Measurements from ENCODE around the gene DCDC2B. TPM values are rescaled to one million over a fixed set of nuclear protein-coding genes. Genes with fewer than 3 reads are reported as not detected.

DCDC2B gene
- total RNA-seq, 4 donors from 2014 or later = not detected

DNA sequence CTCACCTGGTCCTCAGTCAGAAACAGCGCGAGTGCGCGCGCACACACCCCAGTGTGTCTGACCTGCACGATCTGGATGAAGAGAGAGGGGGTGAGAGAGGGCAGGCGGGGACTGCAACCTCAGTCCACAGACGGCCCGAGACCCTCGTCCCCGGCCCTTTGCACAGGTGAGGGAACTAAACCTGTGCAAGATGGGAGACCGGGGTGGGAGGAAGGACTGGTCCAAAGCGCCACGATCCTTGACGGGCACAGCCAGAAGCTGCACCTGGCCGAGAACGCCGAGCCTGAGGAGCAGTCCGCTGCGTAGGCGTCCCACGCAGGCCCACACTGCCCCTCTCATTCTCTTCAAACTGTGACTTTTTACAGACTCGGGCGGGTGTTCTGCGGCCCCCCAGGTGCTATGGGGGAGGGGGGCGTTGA is 3.9 kb upstream of the DCDC2B start:
- TF ChIP-seq, protein P1, sequence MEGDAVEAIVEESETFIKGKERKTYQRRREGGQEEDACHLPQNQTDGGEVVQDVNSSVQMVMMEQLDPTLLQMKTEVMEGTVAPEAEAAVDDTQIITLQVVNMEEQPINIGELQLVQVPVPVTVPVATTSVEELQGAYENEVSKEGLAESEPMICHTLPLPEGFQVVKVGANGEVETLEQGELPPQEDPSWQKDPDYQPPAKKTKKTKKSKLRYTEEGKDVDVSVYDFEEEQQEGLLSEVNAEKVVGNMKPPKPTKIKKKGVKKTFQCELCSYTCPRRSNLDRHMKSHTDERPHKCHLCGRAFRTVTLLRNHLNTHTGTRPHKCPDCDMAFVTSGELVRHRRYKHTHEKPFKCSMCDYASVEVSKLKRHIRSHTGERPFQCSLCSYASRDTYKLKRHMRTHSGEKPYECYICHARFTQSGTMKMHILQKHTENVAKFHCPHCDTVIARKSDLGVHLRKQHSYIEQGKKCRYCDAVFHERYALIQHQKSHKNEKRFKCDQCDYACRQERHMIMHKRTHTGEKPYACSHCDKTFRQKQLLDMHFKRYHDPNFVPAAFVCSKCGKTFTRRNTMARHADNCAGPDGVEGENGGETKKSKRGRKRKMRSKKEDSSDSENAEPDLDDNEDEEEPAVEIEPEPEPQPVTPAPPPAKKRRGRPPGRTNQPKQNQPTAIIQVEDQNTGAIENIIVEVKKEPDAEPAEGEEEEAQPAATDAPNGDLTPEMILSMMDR (IDR thresholded peaks at IDR 0.05; ENCODE audit: low read depth) = no peak

DNA sequence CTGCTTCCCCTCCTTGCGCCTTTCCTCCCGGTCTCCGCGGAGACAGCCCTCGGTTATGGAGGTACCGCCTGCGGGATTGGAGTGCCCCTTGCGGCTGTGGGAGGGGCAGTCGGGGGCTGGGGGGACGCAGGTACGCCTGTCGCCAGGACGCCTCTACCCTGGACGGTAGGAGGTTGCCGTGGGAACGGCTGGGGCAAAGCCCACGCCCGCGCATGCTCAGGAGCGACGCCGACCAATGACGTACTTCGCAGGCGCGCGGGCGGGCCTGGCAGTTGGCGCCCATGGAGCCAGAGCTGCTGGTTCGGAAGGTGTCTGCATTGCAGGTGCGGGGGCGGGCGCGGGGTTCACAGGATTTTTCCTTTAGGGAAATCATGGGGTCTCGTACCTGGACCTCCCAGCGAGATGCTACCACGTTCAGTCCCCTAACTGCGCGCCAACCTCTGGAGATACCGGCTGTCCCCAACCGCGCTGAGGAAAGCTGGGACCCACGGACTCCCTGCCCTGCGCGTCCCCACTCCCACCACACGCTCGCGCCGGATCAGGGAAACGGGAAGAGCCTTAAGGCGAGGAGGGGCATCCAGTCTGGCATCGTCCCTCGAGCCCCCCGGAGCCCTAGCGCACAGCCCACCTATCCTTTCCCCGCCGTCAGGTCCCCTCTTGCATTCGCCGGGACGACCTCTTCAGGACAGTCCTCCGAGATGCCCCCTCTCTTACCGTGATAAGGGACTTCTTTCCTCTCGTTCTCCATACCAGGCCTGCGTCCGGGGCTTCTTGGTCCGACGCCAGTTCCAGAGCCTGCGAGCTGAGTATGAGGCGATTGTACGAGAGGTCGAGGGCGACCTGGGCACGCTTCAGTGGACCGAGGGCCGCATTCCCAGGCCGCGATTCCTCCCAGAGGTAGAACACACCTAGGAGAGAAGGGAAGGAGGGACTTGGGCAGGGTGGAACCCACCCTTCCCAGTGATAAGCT is 3.2 kb upstream of the DCDC2B start, which contains the start of gene IQCC:
TSS of gene IQCC (plus strand) at position 271 of the 970 bp plus-strand sequence. CDS start at position 282, 11 bp downstream.
- TF ChIP-seq, protein P1 (IDR thresholded peaks at IDR 0.05; ENCODE audit: low read depth) = no peak

DNA sequence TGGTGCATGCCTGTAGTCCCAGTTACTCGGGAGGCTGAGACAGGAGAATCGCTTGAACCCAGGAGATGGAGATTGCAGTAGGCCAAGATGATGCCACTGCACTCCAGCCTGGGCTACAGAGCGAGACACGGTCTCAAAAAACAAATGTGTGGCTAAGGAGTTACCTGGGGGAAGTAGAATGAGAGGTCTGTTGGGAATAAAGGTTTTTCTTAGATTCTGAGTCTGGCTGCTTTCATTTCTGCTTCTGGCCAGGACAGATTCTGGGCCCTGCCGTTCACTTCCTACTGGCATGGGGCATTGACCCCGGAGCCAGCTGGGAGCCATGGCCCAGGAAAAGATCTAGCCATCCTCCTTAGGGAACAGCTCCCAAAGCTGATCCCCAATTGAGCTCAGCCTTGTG is 420 bp upstream of the DCDC2B start:
- TF ChIP-seq, protein P1 (IDR thresholded peaks at IDR 0.05; ENCODE audit: low read depth) = no peak

DNA sequence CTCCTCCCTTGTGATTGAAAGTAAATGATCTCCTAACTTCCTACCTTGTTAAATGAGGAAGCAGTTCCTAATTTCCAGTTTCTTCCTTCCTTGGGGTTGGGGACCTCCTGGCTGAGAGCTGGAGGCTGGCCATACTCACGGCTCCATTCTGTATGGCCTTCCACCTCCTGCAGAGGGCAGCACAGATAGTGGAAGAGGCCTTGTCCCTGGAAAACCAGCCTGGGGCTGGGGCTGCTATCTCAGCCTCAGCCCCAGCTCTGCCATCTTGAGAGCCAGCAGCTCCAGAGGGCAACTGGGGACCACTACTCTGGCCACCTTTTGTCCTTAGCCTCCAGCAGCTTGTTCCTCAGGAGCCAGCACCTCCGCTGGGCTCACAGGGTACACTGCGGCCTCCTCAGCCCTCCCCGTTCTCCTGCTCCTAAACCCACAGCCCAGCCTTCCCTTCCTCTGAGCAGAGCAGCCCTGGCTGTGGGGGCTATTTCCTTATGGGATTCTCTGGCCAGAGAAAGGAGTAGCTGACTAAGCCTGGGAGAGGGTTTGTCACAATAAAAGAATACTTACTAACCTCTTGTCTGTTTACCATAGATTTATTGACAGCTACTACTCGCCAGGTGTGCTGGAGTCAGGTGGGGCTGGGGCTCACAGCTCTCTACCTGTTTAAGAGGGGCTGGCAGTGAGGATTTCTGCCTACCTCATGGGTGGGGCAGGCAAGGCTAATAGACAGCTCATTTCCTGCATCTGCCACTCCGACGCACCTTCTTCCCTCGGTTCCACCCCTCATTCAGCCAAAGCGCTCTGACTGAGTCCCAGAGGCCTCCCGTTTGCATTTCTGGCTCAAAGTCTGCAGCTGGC is 7.0 kb downstream of the DCDC2B start:
- TF ChIP-seq, protein P1 (IDR thresholded peaks at IDR 0.05; ENCODE audit: low read depth) = no peak

DNA sequence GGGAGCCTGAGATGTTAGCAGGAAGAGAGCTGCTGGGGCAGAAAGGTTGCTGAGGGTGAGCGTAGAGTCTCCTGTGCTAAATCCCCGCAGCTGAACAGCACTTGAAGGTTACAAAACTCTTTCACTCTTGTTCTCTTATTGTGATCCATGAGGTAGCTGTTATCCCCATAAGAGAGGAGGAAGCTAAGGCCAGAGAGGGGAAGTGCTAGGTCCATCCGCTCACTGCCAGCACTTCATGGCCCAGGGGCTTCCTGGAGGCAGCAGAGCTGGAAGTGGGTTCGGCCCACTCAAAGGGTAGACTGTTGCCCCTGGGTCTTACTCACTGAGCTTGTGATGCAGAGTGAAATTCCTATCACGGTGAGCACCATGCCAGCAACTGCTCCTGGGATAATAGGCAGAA is 7.7 kb downstream of the DCDC2B start:
- TF ChIP-seq, protein P1 (IDR thresholded peaks at IDR 0.05; ENCODE audit: low read depth) = no peak

DNA sequence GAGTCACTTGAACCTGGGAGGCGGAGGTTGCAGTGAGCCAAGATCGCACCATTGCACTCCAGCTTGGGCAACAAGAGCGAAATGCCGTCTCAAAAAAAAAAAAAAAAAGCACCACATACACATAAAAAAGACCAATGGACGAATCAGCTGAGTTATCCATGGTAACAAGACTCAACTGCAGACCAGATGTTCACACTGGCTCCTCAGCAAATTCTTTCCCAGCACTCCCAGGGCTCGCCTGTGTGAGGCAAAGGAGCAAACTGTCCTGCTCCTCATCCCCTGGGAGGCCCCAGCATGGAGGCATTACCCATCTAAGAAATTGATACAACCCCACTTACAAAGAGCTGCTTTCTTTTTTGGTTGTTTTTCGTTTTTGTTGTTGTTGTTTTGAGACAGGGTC is 10.1 kb downstream of the DCDC2B start:
- TF ChIP-seq, protein P1 (IDR thresholded peaks at IDR 0.05; ENCODE audit: low read depth) = no peak
